Fibroblast of pulmonary artery (primary cell): Measurements from ENCODE around the gene PTPRQ.
A peak's percentile ranks its signal among the peaks of the same experiment; 100 is the strongest.

Experiments
- DNase-seq: peaks from one replicate; pipeline ENCODE4 v3.0.0-alpha.2; 2010; ENCODE audit warnings: low read depth
- H3K4me3 ChIP-seq: replicated peaks from 2 replicates; pipeline ENCODE4 v1.5.1; 2011; ENCODE audit warnings: low read depth, mild to moderate bottlenecking, control low read depth, low read length, moderate library complexity
- TF ChIP-seq, protein P1 (sequence below): IDR thresholded peaks from 2 replicates; pipeline ENCODE4 v1.5.1; 2011; ENCODE audit warnings: mild to moderate bottlenecking, control low read depth, low read length, inconsistent platforms; ENCODE audit errors: missing control alignments

The PTPRQ gene

DNA sequence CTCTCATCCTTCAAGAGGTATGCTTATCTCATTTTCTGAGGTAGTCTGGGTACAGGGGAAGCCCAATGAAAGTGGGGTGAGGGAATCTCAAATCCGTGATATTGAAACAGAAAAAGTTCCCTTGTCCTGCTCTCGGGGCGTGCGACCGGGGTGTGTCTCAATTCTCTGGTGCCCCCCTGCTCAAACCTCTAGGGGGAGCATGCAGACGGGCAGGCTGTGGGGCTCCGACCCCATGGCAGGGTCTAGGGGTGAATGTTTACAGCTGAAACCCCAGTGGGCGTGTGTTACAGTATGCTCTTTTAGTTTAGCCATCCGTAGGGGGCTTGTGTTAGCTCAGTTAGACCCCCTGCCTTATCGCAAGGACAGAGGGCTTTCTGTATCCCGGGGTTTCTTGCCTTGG lies 68.7 kb downstream of the PTPRQ start:
- H3K4me3 ChIP-seq: no peak overlapping the region
- TF ChIP-seq, protein P1, sequence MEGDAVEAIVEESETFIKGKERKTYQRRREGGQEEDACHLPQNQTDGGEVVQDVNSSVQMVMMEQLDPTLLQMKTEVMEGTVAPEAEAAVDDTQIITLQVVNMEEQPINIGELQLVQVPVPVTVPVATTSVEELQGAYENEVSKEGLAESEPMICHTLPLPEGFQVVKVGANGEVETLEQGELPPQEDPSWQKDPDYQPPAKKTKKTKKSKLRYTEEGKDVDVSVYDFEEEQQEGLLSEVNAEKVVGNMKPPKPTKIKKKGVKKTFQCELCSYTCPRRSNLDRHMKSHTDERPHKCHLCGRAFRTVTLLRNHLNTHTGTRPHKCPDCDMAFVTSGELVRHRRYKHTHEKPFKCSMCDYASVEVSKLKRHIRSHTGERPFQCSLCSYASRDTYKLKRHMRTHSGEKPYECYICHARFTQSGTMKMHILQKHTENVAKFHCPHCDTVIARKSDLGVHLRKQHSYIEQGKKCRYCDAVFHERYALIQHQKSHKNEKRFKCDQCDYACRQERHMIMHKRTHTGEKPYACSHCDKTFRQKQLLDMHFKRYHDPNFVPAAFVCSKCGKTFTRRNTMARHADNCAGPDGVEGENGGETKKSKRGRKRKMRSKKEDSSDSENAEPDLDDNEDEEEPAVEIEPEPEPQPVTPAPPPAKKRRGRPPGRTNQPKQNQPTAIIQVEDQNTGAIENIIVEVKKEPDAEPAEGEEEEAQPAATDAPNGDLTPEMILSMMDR: no peak
- no peak for DNase-seq

DNA sequence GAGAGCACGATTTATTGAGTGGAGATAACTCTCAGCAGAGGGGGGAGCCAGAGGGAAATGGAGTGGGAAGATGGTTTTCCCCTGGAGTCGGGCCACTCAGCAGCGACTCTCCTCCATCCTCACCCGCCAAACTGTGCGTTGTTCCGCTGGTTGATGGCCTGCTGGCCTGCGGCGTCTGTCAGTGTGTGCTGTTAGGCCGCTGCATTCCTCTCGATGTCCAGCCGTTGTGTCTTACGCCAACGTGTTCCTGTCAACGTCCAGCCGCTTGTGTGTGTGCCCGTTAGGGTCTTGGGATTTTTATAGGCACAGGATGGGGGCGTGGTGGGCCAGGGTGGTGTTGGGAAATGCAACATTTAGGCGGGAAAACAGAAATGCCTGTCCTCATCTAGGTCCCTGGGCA lies 69.2 kb downstream of the PTPRQ start:
- no peak overlapping the region for H3K4me3 ChIP-seq
- DNase-seq: no peak
- TF ChIP-seq, protein P1: no peak

DNA sequence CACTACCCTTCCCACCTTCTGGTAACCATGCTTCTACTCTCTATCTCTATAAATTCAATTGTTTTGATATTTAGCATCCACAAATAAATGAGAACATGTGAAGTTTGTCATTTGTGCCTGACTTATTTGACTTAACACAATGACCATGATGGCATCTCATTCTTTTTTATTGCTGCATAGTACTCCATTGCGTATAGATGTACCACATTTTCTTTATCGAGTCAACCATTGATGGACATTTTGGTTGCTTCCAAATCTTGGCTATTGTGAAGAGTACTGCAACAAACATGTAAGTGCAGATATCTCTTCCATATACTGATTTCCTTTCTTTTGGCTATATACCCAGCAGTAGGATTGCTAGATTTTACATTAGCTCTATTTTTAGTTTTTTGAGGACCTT lies 73.6 kb downstream of the PTPRQ start:
- DNase-seq: no peak
- TF ChIP-seq, protein P1: no peak

DNA sequence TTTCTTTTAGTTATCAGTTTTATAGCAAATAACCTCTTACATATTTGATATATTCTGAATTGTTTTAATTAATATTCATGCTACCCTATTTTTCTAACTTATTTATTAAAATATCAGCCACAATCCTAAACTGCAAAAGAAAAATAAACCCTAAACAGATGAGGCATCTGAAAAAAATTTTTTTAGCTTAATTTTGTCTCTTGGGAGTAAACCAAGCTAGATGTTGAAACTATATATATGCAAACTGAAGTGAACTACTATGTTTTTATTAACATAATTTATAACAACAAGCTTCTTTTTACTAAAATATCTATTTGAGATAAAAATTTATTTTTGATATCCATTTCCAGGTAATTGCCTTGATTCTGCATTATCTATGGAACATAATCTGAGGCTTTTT lies 87.6 kb downstream of the PTPRQ start:
- TF ChIP-seq, protein P1: no peak
- DNase-seq: no peak
- H3K4me3 ChIP-seq: no peak overlapping the region

More for the DNA sequence above, 73.6 kb downstream of the PTPRQ start:
- H3K4me3 ChIP-seq: no peak overlapping the region

DNA sequence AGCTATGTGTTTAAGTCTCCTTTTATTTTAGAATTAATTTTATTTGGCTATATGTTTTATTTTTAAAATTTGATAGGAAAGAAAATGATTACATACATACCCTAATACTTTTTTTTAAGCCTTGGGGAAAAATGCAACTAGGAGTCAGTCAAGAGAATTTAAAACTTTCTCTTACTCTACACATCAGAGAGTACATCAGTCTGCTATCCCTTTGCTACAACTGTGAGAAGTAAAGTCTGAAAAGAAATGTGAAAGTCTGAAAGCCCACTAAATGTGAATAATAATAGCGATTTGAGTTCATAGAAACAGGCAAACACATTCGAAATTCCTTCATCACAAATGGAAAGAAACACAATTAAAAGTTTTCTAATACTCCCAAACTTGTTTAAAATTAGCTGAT lies 95.0 kb downstream of the PTPRQ start:
- H3K4me3 ChIP-seq: no peak overlapping the region
- TF ChIP-seq, protein P1: no peak
- no peak for DNase-seq

GRCh38 chr12:80549298-80549697 lies 105.3 kb downstream of the PTPRQ start:
- TF ChIP-seq, protein P1: no peak
- no peak for DNase-seq
- H3K4me3 ChIP-seq: no peak overlapping the region

- TF ChIP-seq, protein P1: no peak
- peak; percentile 94 for DNase-seq
- H3K4me3 ChIP-seq: no peak overlapping the region
Measured at GRCh38 chr12:80551897-80552296, 107.9 kb downstream of the PTPRQ start.
